ENCODE measurements around the gene GORASP2.

The GORASP2 gene

GRCh38 chr2:170925923-170926322 lies 3.1 kb upstream of the GORASP2 start:
- no peak for DNase-seq
- H3K27me3 ChIP-seq (replicated peaks; ENCODE audit: insufficient read depth, low read length): no peaks in the 10 kb centered on the region
- no peaks in the 10 kb centered on the region for H3K9me3 ChIP-seq (replicated peaks; ENCODE audit: insufficient read depth, low read length)
- H3K36me3 ChIP-seq (replicated peaks; ENCODE audit: insufficient read depth, low read length): no peaks in the 10 kb centered on the region
- peaks cover 18% of the 10 kb centered on the region for H3K79me2 ChIP-seq (ENCODE audit: low read length)
- H3K27ac ChIP-seq (ENCODE audit: low read length): no peak overlapping the region
- H3K9me2 ChIP-seq (replicated peaks; ENCODE audit: insufficient read depth, low read length): no peaks in the 10 kb centered on the region
- H3K4me3 ChIP-seq (ENCODE audit: low read length): no peak overlapping the region
- H3K4me1 ChIP-seq (ENCODE audit: low read length): peaks cover 11% of the 10 kb centered on the region; the same call in 1 of the 2 replicates
- TF ChIP-seq EZH2 (optimal IDR thresholded peaks at IDR 0.05; ENCODE audit: low read depth, low read length) (no peak), CTCF (IDR thresholded peaks at IDR 0.05; ENCODE audit: low read length) (no peak), EZH2phosphoT487 (IDR thresholded peaks at IDR 0.05; ENCODE audit: low read length) (no peak)
- no peak overlapping the region for H3K4me2 ChIP-seq (ENCODE audit: low read depth, low read length)
- H3F3A ChIP-seq (ENCODE audit: insufficient read depth, low read length): peaks cover 7% of the 10 kb centered on the region; the same call in 1 of the 2 replicates
- H3K9ac ChIP-seq (ENCODE audit: low read length): no peak overlapping the region
- no peak overlapping the region for H2AFZ ChIP-seq (ENCODE audit: low read length)
- H4K20me1 ChIP-seq (ENCODE audit: insufficient read depth, low read length): 0 out of 2 replicates have a peak, but pooled peaks cover 4% of the 10 kb centered on the region

- H4K20me1 ChIP-seq (ENCODE audit: insufficient read depth, low read length): peaks cover 11% of the 10 kb centered on the region
- H3K79me2 ChIP-seq (ENCODE audit: low read length): peaks cover 27% of the 10 kb centered on the region
- H3K9ac ChIP-seq (ENCODE audit: low read length): no peak overlapping the region
- H3F3A ChIP-seq (ENCODE audit: insufficient read depth, low read length): peaks cover 7% of the 10 kb centered on the region; the same call in 1 of the 2 replicates
- no peaks in the 10 kb centered on the region for H3K36me3 ChIP-seq (replicated peaks; ENCODE audit: insufficient read depth, low read length)
- H2AFZ ChIP-seq (ENCODE audit: low read length): no peak overlapping the region
- DNase-seq: no peak
- H3K27me3 ChIP-seq (replicated peaks; ENCODE audit: insufficient read depth, low read length): no peaks in the 10 kb centered on the region
- H3K4me2 ChIP-seq (ENCODE audit: low read depth, low read length): no peak overlapping the region
- H3K9me2 ChIP-seq (replicated peaks; ENCODE audit: insufficient read depth, low read length): no peaks in the 10 kb centered on the region
- no peaks in the 10 kb centered on the region for H3K9me3 ChIP-seq (replicated peaks; ENCODE audit: insufficient read depth, low read length)
- H3K4me1 ChIP-seq (ENCODE audit: low read length): peaks cover 19% of the 10 kb centered on the region; the same call in 1 of the 2 replicates
- no peak overlapping the region for H3K4me3 ChIP-seq (ENCODE audit: low read length)
- TF ChIP-seq EZH2 (optimal IDR thresholded peaks at IDR 0.05; ENCODE audit: low read depth, low read length) (no peak), CTCF (IDR thresholded peaks at IDR 0.05; ENCODE audit: low read length) (no peak), EZH2phosphoT487 (IDR thresholded peaks at IDR 0.05; ENCODE audit: low read length) (no peak)
- no peak overlapping the region for H3K27ac ChIP-seq (ENCODE audit: low read length)
These were observed 2.2 kb upstream of the GORASP2 start for GRCh38 chr2:170926743-170927297.

- Histone ChIP-seq H3K4me3 (ENCODE audit: low read length) (peak overlapping the region; percentile 40), H3K4me2 (ENCODE audit: low read depth, low read length) (peak overlapping the region; percentile 53), H3K27ac (ENCODE audit: low read length) (peak overlapping the region; percentile 22; the same call in 1 of the 2 replicates), H3K4me1 (ENCODE audit: low read length) (peaks cover 19% of the 10 kb centered on the region; the same call in 1 of the 2 replicates), H3K27me3 (replicated peaks; ENCODE audit: insufficient read depth, low read length) (no peaks in the 10 kb centered on the region), H4K20me1 (ENCODE audit: insufficient read depth, low read length) (peaks cover 22% of the 10 kb centered on the region), H3K9me2 (replicated peaks; ENCODE audit: insufficient read depth, low read length) (no peaks in the 10 kb centered on the region), H3F3A (ENCODE audit: insufficient read depth, low read length) (peaks cover 7% of the 10 kb centered on the region; the same call in 1 of the 2 replicates), H2AFZ (ENCODE audit: low read length) (peak overlapping the region; percentile 76), H3K36me3 (replicated peaks; ENCODE audit: insufficient read depth, low read length) (no peaks in the 10 kb centered on the region), H3K9ac (ENCODE audit: low read length) (peak overlapping the region; percentile 58), H3K9me3 (replicated peaks; ENCODE audit: insufficient read depth, low read length) (no peaks in the 10 kb centered on the region), H3K79me2 (ENCODE audit: low read length) (peaks cover 41% of the 10 kb centered on the region)
- TF ChIP-seq EZH2 (optimal IDR thresholded peaks at IDR 0.05; ENCODE audit: low read depth, low read length) (no peak), CTCF (IDR thresholded peaks at IDR 0.05; ENCODE audit: low read length) (no peak), EZH2phosphoT487 (IDR thresholded peaks at IDR 0.05; ENCODE audit: low read length) (no peak)
- DNase-seq: no peak
These were observed 823 bp upstream of the GORASP2 start for GRCh38 chr2:170928036-170928823.

Measured in MM.1S (cell line).